CD14-positive monocyte (primary cell): ENCODE results near the gene RNF157. TPM values are rescaled to one million over a fixed set of nuclear protein-coding genes. Genes with fewer than 3 reads are reported as not detected.

Experiments
- DNase-seq, 3 donors: peaks; one replicate each; pipeline ENCODE4 v3.0.0-alpha.2; 2011 to 2022
- H2AFZ ChIP-seq: 2 replicates; pipeline ENCODE4 v1.6.0; 2012; ENCODE audit warnings: mild to moderate bottlenecking, low read depth, low read length, inconsistent platforms; ENCODE audit not compliant: insufficient read depth, poor library complexity, severe bottlenecking
- H3K27ac ChIP-seq, 2 donors: 1 replicate in 1 of 2; 2 replicates in 1 of 2; pipeline ENCODE4 v1.5.1; 2012 to 2013; ENCODE audit warnings: low read length in 2 of 2, control low read depth in 1 of 2, inconsistent platforms in 1 of 2, low read depth in 1 of 2, mild to moderate bottlenecking in 1 of 2
- H3K27me3 ChIP-seq, 2 donors: one replicate each; pipeline versions ENCODE4 v1.6.0 to v1.6.1; 2011 to 2013; ENCODE audit warnings: low read length in 2 of 2; ENCODE audit not compliant: control insufficient read depth in 2 of 2, insufficient read depth in 2 of 2
- H3K36me3 ChIP-seq, 2 donors: replicated peaks in 1 of 2; 1 replicate in 1 of 2; 2 replicates in 1 of 2; pipeline versions ENCODE4 v1.5.1 to v1.6.1; 2012 to 2013; ENCODE audit warnings: low read length in 2 of 2, control low read depth in 1 of 2, inconsistent platforms in 1 of 2, mild to moderate bottlenecking in 1 of 2; ENCODE audit not compliant: insufficient read depth in 2 of 2, control insufficient read depth in 1 of 2
- H3K4me1 ChIP-seq, 2 donors: 1 replicate in 1 of 2; 2 replicates in 1 of 2; pipeline versions ENCODE4 v1.5.1 to v1.6.1; 2012 to 2013; ENCODE audit warnings: low read length in 2 of 2, control low read depth in 1 of 2, inconsistent platforms in 1 of 2, mild to moderate bottlenecking in 1 of 2, moderate library complexity in 1 of 2; ENCODE audit not compliant: insufficient read depth in 2 of 2, control insufficient read depth in 1 of 2
- H3K4me2 ChIP-seq: replicated peaks from 2 replicates; pipeline ENCODE3; 2012; ENCODE audit warnings: low read length, moderate library complexity, mild to moderate bottlenecking; ENCODE audit not compliant: poor library complexity, severe bottlenecking; ENCODE audit errors: extremely low read depth
- H3K4me3 ChIP-seq, 3 experiments: fragments of 200-600 bp in 1 of 3; sonication (generic) in 1 of 3; replicated peaks in 1 of 3; 1 replicate in 2 of 3; 2 replicates in 1 of 3; pipeline ENCODE4 v1.5.1; 2011 to 2013; ENCODE audit warnings: low read length in 3 of 3, mild to moderate bottlenecking in 3 of 3, control low read depth in 2 of 3, low read depth in 2 of 3, inconsistent platforms in 1 of 3, moderate library complexity in 1 of 3
- H3K79me2 ChIP-seq: 2 replicates; pipeline ENCODE4 v1.6.0; 2012; ENCODE audit warnings: mild to moderate bottlenecking, control low read depth, inconsistent platforms, low read length, moderate library complexity; ENCODE audit not compliant: insufficient read depth
- H3K9ac ChIP-seq: 2 replicates; pipeline ENCODE4 v1.6.0; 2017; ENCODE audit warnings: low read length, mild to moderate bottlenecking; ENCODE audit not compliant: insufficient read depth, poor library complexity, severe bottlenecking
- H3K9me3 ChIP-seq, 2 donors: replicated peaks in 1 of 2; 1 replicate in 1 of 2; 2 replicates in 1 of 2; pipeline versions ENCODE4 v1.5.1 to v1.6.1; 2012 to 2013; ENCODE audit warnings: low read length in 2 of 2, control low read depth in 1 of 2; ENCODE audit not compliant: control insufficient read depth in 1 of 2, insufficient read depth in 1 of 2
- H4K20me1 ChIP-seq: 2 replicates; pipeline ENCODE4 v1.6.0; 2012; ENCODE audit warnings: mild to moderate bottlenecking, low read length, control low read depth, moderate library complexity; ENCODE audit not compliant: insufficient read depth
- H3K27ac Mint-ChIP-seq, 7 donors: one replicate each; pipeline ENCODE4 v1.8.0; 2020; ENCODE audit warnings: mild to moderate bottlenecking in 7 of 7, mixed read lengths in 7 of 7, moderate library complexity in 6 of 7, inconsistent platforms in 2 of 7
- H3K27me3 Mint-ChIP-seq, 3 donors: one replicate each; pipeline ENCODE4 v1.8.0; 2021 to 2022; ENCODE audit warnings: low read depth in 3 of 3, mild to moderate bottlenecking in 3 of 3, mixed read lengths in 3 of 3, moderate library complexity in 3 of 3, inconsistent platforms in 1 of 3
- H3K36me3 Mint-ChIP-seq, 2 donors: one replicate each; pipeline ENCODE4 v1.8.0; 2020; ENCODE audit warnings: mixed read lengths in 2 of 2, inconsistent platforms in 1 of 2, mild to moderate bottlenecking in 1 of 2
- H3K4me1 Mint-ChIP-seq: one replicate; pipeline ENCODE4 v1.8.0; 2020; ENCODE audit warnings: mild to moderate bottlenecking, mixed read lengths
- H3K4me3 Mint-ChIP-seq, 2 donors: one replicate each; pipeline ENCODE4 v1.8.0; 2020; ENCODE audit warnings: mild to moderate bottlenecking in 2 of 2, mixed read lengths in 2 of 2, moderate library complexity in 1 of 2
- H3K9me3 Mint-ChIP-seq, 7 donors: one replicate each; pipeline ENCODE4 v1.8.0; 2020 to 2022; ENCODE audit warnings: mixed read lengths in 7 of 7, mild to moderate bottlenecking in 6 of 7, moderate library complexity in 6 of 7, inconsistent platforms in 2 of 7
- WGBS: methylation state at CpG from one replicate; pipeline ENCODE4 v1.1.5; 2013; ENCODE audit warnings: missing lambda C conversion rate; ENCODE audit not compliant: insufficient coverage; 5-methylcytosine and 5-hydroxymethylcytosine counted together
- intact Hi-C, 2 donors: fragments of 100-400 bp; cut with micrococcal nuclease; formaldehyde crosslinking; loops; one replicate each; pipeline versions ENCODE4 v1.15.0 to v1.15.1; 2023
- polyA plus RNA-seq, 3 donors: library from polyadenylated mRNA; depleted of rRNA in 1 of 3; unstranded in 2 of 3; stranded (reverse) in 1 of 3; fragments of 300-500 nt in 2 of 3; fragments of >200 nt in 1 of 3; fragmentation: Illumina TruSeq in 2 of 3; gene quantifications; 1 replicate in 2 of 3; 2 replicates in 1 of 3; pipeline ENCODE4 v1.2.3, GENCODE V29; 2012 to 2021
- TF ChIP-seq, protein P1 (sequence below): fragments of 200-600 bp; IDR thresholded peaks from one replicate; pipeline ENCODE4 v1.8.0; 2022; ENCODE audit warnings: antibody characterized with exemption, mild to moderate bottlenecking

The RNF157 gene
- polyA plus RNA-seq, 3 donors: 0.03 TPM; not detected in 2

GRCh38 chr17:76147211-76148014 is 92.9 kb downstream of the RNF157 start:
- H3K27me3 ChIP-seq: no peaks in the 10 kb centered on the region
- H2AFZ ChIP-seq: no peak overlapping the region
- Mint-ChIP-seq H3K27ac (no peak overlapping the region), H3K27me3 (peaks cover 1 to 8% (median 3%) of the 10 kb centered on the region in 3 donors), H3K9me3 (peaks cover 0 to 2% (median 0%) of the 10 kb centered on the region in 7 donors), H3K36me3 (peaks cover 0 to 3% of the 10 kb centered on the region in 2 donors), H3K4me3 (no peak overlapping the region), H3K4me1 (peaks cover 40% of the 10 kb centered on the region)
- no peaks in the 10 kb centered on the region for H3K9me3 ChIP-seq
- H3K36me3 ChIP-seq: no peaks in the 10 kb centered on the region
- DNase-seq: peak in 1 of 3 donors; percentile 12
- H3K4me3 ChIP-seq: no peak overlapping the region
- H3K4me1 ChIP-seq: peaks cover 33 to 36% of the 10 kb centered on the region in 2 donors
- 83% methylated on average over 1 of the region's 13 CpGs for WGBS
- no peaks in the 10 kb centered on the region for H4K20me1 ChIP-seq
- no peak overlapping the region for H3K9ac ChIP-seq
- TF ChIP-seq, protein P1, sequence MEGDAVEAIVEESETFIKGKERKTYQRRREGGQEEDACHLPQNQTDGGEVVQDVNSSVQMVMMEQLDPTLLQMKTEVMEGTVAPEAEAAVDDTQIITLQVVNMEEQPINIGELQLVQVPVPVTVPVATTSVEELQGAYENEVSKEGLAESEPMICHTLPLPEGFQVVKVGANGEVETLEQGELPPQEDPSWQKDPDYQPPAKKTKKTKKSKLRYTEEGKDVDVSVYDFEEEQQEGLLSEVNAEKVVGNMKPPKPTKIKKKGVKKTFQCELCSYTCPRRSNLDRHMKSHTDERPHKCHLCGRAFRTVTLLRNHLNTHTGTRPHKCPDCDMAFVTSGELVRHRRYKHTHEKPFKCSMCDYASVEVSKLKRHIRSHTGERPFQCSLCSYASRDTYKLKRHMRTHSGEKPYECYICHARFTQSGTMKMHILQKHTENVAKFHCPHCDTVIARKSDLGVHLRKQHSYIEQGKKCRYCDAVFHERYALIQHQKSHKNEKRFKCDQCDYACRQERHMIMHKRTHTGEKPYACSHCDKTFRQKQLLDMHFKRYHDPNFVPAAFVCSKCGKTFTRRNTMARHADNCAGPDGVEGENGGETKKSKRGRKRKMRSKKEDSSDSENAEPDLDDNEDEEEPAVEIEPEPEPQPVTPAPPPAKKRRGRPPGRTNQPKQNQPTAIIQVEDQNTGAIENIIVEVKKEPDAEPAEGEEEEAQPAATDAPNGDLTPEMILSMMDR: peak; percentile 59
- no peak overlapping the region for H3K4me2 ChIP-seq
- H3K27ac ChIP-seq: no peak overlapping the region
- intact Hi-C loops: no loop called here
- no peaks in the 10 kb centered on the region for H3K79me2 ChIP-seq

GRCh38 chr17:76146053-76146851 is 94.0 kb downstream of the RNF157 start:
- peak overlapping the region; percentile 64 for H3K4me2 ChIP-seq
- peak overlapping the region; percentile 41 for H3K9ac ChIP-seq
- intact Hi-C loops: no loop called here
- no peaks in the 10 kb centered on the region for H3K9me3 ChIP-seq
- Mint-ChIP-seq H3K27ac (peak overlapping the region in 3 of 7 donors; percentile 9 to 65 (median 20)), H3K9me3 (peaks cover 0 to 2% (median 0%) of the 10 kb centered on the region in 7 donors), H3K36me3 (peaks cover 0 to 6% of the 10 kb centered on the region in 2 donors), H3K27me3 (peaks cover 9 to 19% (median 14%) of the 10 kb centered on the region in 3 donors), H3K4me1 (peaks cover 50% of the 10 kb centered on the region), H3K4me3 (peak overlapping the region in 1 of 2 donors; percentile 85)
- H3K36me3 ChIP-seq: no peaks in the 10 kb centered on the region
- no peaks in the 10 kb centered on the region for H4K20me1 ChIP-seq
- 92% methylated on average over 18 of the region's 22 CpGs for WGBS
- H3K79me2 ChIP-seq: no peaks in the 10 kb centered on the region
- no peak overlapping the region for H3K27ac ChIP-seq
- no peak for DNase-seq
- TF ChIP-seq, protein P1: no peak
- peak overlapping the region in 1 of 3 experiments; percentile 61 for H3K4me3 ChIP-seq
- H2AFZ ChIP-seq: peak overlapping the region; percentile 79
- peaks cover 0 to 10% of the 10 kb centered on the region in 2 donors for H3K27me3 ChIP-seq
- peaks cover 39 to 44% of the 10 kb centered on the region in 2 donors for H3K4me1 ChIP-seq
